ENCODE results near the gene WEE2.
"Not testable (repeated sequence)": the region's sequence is repeated elsewhere in the genome, so short reads cannot be mapped to it uniquely, and the experiment has no call there.

The WEE2 gene

DNA sequence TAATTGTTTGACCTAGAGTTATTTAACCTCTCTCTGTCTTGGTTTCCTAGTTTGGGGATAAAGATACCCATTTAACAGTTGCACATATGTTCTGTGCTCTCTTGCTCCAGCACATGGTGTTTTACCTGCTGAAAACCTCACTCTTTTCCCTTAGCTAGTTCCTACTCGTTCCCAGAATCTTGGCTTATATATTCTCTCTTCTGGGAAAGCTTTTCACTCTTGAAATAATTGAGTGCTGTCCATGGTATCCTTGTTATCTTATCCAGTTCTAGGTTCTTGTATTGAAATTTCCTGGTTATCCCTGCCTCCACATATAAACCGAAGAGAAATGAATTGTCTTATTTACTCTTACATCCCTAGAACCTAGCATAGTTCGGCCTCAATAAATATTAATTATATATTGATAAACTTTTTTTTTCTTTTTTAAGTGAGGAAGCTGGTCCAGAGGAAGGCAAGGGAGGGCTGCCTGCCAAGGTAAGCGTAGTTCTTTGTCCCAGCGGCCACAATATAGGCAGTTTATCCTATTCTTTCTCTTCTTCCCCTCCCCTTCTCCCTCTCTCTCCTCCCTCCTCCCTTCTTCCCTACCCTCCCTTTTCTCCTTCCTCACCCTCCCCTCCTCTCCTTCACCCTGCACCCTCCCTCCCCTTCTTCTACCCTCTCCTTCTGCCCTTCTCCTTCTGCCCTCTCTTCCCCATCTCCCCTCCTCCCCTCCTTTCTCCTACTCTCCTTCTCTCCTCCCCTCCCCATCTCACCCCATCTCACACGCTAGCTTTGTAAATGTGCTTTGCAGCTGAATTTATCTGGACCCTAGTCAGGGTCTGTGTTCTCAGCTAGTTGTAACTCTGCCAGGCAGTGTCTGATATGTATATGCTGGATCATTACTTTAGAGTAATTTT lies 7.9 kb downstream of the WEE2 start:
- no peak for DNase-seq

DNA sequence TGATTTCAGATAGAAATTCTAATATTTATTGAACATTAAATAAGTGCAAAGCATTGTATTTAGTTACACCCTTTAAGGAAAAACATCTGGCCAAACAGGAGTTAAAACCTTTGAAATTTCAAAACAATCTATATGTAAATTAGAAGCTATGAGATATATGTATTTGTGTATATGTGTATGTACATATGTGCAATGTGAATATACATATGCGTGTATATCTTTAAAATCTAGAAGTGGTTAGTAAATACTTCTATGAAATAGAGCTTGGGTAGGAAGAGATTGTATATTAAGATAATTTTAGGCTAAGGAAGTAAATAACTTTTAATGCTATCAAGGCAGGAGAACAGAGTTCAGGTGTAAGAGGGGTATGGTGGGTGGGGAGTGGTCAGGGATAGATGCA lies 9.3 kb downstream of the WEE2 start:
- DNase-seq, result no peak

DNA sequence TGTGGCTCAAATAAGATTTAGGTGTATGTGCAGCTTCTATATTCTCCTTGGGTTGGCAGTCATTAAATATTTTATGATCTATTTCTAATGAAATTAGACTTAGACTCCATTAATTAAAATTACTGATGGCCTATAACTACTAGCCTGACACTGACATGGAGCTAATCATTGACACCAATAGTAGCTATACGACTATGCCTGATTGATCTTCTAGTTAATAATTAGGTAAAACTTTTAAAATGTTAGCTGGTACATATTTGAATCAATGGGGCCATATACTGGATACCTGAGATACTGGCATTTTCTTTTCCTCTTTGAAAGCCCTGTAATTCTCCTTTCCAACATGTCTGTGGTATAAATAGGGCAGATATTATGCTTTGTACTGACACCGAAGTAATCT lies 14.4 kb downstream of the WEE2 start:
- DNase-seq, result no peak

DNA sequence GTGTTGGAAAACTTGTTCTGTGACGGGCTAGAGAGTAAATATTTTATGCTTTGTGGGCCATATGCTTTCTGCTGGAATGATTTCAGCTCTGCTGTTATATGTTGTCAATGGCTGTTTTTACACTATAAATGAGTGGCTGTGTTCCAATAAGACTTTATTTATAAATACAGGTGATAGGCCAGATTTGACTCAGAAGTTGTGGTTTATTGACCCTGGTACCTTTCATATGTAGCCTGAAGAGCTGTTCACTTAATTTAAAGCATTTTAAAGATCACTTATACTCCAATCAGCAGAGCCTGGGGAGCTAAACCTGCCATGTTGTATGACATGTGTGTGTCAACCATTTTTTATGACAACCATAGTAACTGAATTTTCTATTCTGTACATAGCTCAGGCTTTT lies 20.9 kb downstream of the WEE2 start:
- DNase-seq, result no peak

DNA sequence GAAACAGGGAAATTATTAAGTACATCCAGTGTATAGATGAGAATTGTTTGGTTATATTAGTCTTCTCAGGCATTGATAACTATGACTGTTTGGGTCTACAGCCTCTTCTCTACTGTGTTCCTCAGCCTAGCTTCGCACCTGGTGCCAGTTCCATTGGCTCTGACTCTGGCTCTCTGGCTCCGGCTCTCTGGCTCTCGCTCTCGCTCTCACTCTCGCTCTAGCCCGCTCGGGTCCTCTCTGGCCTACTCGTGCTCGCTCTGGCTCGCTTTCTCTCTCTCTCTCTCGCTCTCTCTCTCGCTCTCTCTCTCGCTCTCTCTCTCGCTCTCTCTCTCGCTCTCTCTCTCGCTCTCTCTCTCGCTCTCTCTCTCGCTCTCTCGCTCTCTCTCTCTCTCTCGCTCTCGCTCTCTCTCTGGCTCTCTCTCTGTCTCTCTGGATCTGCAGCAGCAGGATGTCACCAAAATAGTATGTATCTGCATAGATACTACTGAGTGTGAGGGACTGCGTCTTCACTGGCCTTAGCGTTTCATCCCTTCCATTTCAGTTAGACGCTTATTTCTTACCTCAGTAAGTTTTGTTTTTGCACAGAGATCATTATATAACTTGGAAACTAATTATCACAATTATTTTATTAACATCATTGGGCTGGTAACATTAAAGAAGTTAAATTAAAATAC lies 23.5 kb downstream of the WEE2 start:
- no peak for DNase-seq

DNA sequence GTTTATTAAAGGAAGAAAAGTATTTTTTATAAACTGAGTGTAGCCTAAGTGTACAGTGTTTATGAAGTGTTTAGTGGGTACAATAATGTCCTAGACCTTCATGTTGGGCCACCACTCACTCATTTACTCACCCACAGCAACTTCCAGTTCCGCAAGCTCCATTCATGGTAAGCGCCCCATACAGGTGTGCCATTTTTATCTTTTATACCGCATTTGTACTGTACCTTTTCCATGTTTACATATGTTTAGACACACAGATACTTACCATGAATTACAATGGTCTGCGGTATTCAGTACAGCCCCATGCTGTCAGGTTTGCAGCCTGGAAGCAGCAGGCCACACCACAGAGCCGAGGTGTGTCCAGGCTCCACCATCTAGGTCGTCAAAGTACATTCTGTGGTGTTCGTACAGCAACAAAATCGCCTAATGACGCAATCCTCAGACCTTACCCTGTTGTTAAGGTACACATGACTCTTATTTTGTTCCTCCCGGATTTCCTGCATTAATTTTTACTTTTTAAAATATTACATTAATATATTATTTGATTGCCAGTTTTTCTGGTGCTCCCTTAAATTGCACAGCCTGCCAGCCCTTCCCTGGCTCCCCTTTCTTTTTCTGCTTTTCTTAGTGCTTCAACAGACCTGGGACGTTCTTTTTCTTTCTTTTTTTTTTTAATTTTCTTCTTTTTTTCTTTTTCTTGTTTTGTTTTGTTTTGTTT lies 29.1 kb downstream of the WEE2 start:
- no peak for DNase-seq

DNA sequence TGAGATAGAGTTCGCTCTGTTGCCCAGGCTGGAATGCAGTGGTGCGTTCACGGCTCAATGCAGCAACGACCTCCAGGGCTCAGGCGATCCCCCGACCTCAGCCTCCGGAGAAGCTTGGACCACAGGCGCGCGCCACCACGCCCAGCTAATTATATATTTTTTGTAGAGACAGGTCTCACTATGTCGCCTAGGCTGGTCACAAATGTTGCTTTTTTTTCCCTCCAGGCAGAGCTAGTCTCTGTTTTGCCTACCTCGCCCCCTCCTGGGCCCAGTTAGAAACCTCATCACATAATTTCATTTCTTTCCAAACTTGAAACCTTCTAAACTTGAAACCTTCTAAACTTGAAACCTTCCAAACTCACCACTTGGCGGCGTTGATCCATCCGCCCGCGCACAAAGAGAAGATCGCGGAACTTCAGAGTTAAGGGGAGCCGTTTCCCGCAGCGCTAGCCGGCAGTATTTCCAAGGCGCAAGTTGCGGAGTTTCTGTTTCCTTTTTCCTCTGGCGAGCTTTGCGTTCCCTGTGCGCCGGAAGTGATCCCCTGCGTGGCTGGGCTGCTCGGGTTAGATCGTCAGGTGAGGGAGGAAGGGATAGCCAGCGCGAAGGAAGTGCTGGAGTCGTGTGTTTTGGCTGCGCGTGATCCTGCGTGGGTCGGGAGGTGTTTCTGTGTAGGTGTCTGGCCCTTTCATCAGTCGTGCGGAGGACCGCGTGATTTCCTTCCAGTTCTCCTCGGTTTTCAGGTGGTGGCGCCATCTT lies 29.9 kb downstream of the WEE2 start, which contains the start of gene SSBP1:
SSBP1 (plus strand) TSS at position 523 of the 756 bp plus-strand sequence. CDS start 809 bp downstream, outside the sequence.
- peak; percentile 97 for DNase-seq

DNA sequence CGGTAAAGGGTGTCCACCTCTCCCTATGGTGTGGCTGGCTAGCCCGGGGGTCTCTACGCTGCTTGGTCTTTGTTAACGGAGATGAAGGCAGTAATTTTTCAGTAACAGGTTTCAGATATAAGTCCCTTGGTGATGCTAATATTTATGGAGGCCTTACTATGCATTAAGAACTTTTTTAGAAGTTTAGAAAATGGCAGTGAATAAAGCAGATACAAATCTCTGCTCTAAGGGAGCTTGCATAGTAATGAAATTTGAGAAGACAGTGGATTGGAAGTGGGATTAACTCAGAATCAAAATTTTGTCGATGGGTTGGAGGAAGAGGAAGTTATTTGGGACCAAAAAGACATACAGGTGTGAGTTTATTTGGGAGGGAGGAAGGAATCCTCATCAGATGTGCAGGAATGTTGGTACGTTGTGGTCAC lies 30.4 kb downstream of the WEE2 start:
- DNase-seq, result no peak

DNA sequence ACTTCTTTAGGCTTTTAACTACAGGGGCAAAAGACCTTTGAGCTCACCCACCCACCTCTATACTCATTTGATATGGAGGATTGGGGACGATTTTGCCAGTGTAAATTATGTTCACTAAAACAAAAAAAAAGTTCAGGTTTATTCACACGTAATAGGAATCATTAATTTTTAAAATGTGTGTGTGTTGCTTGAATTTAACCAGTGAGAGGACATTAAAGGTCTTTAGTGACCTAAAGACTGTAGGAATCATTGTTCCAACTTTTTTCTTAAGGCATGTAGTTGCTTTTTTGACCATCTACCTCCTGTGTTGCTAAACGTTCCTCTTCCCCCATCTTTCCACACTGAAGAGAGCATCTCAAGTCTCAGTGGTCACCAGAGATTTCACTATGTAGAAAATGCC lies 31.1 kb downstream of the WEE2 start:
- DNase-seq, result no peak

DNA sequence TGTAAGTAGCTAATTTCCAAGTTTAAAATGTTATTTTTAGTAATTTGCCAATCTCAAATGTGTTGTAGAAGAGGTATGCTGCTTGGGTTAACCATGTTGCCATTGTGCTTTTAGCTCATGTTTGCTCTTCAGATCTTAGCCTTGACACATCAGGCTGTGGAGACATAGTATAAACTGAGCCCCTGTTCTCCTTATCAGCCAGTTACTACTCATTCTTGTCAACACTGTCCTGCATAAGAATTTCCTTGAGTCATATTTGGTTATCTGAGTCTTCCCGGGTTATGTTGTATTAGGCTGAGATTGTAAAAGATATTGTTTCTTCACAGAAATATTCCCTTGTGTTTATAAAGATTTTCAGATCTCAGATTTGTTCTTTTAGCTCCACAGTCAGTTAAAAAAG lies 34.1 kb downstream of the WEE2 start:
- DNase-seq, result no peak

DNA sequence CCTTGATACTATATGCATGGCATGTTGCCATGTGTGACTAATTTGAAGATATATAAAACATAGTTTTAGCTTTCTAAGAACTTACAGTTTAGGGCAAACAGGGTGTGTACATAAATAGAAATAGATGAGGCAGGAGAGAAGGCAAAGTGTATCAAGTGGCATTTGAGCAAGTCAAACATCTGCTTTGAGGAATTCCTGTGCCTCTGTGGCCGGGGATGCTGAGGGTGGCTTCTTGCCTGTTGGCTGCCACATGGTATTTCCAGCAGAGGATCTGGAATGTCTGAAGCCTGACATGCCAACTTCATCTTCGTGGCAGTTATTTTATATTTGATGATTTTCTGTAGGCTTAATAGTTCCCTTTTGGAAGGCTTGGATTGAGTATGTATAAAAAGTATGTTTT lies 36.0 kb downstream of the WEE2 start:
- no peak for DNase-seq

DNA sequence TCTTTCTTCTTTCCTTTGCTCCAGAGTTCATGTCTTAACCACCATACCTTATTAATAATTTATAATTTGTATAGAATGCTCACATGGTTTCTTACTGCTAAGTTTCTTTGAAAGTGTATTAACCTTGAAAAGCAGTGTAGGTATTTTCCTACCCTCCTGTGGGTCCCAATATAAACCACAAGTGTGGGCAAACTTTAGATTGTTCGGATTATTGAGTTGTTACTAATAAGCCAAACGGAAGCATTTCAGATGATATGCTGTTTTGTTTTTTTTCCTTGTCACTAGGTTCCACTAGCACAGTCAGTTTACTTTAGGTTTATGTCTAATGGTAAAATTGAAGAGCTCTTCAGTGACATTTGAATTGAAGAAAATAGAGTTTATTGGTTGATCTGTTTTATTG lies 40.2 kb downstream of the WEE2 start:
- DNase-seq, result peak; percentile 37

DNA sequence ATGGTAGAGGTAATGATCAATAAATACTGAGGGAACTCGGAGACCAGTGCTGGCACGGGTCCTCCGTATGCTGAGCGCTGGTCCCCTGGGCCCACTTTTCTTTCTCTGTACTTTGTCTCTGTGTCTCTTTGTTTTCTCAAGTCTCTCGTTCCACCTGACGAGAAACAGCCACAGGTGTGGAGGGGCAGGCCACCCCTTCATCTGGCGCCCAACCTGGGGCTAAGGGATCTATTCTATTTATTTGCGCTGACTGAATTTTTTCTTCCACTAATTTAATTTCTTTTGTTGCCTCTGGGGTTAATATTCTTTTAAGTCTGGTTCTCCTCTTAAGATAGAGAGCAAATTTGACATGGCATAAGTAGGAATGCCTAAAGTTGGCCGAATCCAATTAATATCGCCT lies 43.8 kb downstream of the WEE2 start:
- DNase-seq, result not testable (repeated sequence)

DNA sequence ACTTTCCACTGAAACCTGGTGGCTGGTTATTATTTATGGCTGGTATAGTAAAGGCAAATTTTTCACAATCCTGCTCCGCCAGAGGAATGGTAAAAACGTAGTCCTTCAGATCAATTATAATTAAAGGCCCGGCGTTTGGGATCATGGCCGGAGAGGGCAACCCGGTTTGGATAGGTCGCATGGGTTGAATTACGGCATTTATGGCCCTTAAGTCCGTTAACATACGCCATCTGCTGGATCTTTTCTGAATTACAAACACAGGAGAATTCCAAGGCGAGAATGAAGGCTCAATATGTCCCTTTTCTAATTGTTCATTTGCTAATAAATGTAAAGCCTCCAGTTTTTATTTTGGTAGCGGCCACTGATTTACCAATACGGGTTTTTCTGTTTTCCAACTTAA lies 44.5 kb downstream of the WEE2 start:
- DNase-seq, result no peak

DNA sequence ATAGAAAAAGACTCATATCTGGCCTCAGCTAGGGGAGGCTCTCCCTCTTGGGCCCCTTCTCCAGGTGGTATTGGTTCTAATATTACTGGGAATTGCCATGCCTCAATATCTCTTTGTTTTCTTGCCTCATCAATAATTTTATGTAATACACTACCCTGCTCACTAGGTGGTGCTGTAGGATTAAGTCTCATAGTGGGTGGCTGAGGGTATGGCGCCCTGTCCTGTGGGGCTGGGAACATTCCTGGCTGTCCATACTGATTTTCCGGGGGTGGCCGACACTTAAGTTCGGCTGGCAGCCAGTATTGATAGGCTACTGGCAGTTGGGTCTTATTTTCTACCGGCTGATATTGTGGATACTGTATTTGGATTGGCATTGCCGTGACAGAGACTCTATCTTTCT lies 46.8 kb downstream of the WEE2 start:
- DNase-seq, result no peak

DNA sequence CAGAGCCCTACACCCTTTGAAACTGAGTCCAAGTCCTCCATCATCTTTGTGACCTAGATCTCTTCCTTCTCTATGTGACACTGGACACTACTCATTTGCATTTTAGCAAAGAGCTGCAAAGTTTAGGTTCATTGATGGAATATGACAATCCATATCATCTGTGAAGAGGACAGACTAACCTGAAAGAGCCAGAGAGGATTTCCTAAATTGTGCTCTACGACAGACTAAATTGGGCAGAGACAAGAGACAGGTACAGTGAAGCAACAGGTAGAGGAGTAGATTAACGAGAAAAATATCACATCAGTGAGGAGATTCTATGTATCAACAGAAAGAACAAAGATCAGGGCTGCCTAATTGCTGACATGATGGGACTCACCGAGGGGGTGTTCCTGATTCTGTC lies 55.6 kb downstream of the WEE2 start, which contains the start of gene TAS2R3:
TAS2R3 (plus strand) TSS at position 301 of the 400 bp plus-strand sequence; CDS start at position 363, 62 bp downstream.
- no peak for DNase-seq

DNA sequence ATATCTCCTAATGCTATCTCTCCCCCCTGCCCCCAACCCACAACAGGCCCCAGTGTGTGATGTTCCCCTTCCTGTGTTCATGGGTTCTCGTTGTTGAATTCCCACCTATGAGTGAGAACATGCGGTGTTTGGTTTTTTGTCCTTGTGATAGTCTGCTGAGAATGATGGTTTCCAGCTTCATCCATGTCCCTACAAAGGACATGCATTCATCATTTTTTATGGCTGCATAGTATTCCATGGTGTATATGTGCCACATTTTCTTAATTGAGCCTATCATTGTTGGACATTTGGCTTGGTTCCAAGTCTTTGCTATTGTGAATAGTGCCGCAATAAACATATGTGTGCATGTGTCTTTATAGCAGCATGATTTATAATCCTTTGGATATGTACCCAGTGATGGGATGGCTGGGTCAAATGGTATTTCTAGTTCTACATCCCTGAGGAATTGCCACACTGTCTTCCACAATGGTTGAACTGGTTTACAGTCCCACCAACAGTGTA lies 62.0 kb downstream of the WEE2 start:
- not testable (repeated sequence) for DNase-seq

DNA sequence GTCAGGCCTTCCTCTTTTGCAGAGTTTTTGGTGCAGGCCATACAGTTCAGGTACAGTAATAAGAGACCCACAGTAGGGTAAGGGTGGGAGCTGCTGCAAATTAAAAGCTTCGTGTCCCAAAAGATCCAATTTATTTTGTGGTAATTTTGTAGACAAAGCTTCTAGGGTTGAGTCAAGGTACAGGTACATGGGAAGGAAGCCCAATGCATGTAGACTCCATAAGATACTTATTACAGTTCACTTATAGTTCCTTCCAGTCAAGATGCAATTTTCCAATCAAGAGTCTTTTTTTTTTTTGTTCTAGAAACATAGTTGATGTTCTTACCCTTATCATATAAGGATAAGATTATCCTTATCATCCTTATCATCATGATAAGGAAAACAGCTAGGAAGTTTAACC lies 68.2 kb downstream of the WEE2 start, which contains the start of gene TAS2R4:
TAS2R4 (plus strand) TSS at position 301 of the 400 bp plus-strand sequence. CDS start 1,815 bp downstream, outside the sequence.
- no peak for DNase-seq

Data from kidney glomerular epithelial cell (primary cell).